Right lobe of liver (tissue), 4 donors: ENCODE data around the gene RGS3.
A peak's percentile ranks its signal among the peaks of the same experiment; 100 is the strongest.

Source experiments
- POLR2A ChIP-seq: fragments of 450-650 bp; IDR thresholded peaks from one replicate; pipeline ENCODE4 v1.6.1; 2017; ENCODE audit warnings: antibody characterized with exemption, mild to moderate bottlenecking
- TF ChIP-seq, protein P1 (sequence below), 4 donors: fragments of 200-600 bp in 3 of 4; fragments of 450-650 bp in 1 of 4; IDR thresholded peaks; one replicate each; pipeline versions ENCODE4 v1.5.1 to v1.8.0; 2016 to 2022; ENCODE audit warnings: antibody characterized with exemption in 4 of 4, mild to moderate bottlenecking in 2 of 4
- donor health status: DM: no; HTN: no; CAD: no.
- donor health status: DM: no; HTN: no; CAD: no.
- donor health status: DM: no; HTN: yes; CAD: no.

GRCh38 chr9:113501129-113501686, 37.7 kb downstream of the RGS3 start:
- peak; percentile 14 for TF ChIP-seq POLR2A
- TF ChIP-seq, protein P1, sequence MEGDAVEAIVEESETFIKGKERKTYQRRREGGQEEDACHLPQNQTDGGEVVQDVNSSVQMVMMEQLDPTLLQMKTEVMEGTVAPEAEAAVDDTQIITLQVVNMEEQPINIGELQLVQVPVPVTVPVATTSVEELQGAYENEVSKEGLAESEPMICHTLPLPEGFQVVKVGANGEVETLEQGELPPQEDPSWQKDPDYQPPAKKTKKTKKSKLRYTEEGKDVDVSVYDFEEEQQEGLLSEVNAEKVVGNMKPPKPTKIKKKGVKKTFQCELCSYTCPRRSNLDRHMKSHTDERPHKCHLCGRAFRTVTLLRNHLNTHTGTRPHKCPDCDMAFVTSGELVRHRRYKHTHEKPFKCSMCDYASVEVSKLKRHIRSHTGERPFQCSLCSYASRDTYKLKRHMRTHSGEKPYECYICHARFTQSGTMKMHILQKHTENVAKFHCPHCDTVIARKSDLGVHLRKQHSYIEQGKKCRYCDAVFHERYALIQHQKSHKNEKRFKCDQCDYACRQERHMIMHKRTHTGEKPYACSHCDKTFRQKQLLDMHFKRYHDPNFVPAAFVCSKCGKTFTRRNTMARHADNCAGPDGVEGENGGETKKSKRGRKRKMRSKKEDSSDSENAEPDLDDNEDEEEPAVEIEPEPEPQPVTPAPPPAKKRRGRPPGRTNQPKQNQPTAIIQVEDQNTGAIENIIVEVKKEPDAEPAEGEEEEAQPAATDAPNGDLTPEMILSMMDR (IDR thresholded peaks at IDR 0.05): no peak
